GM12874 (cell line): Measurements from ENCODE around the gene SUB1.

Experiments used
- TF ChIP-seq, protein P1 (sequence below): IDR thresholded peaks from 2 replicates; pipeline ENCODE4 v1.5.1; 2011; ENCODE audit warnings: low read depth, mild to moderate bottlenecking, control low read depth, low read length, moderate library complexity; ENCODE audit not compliant: insufficient read depth

Gene SUB1

DNA sequence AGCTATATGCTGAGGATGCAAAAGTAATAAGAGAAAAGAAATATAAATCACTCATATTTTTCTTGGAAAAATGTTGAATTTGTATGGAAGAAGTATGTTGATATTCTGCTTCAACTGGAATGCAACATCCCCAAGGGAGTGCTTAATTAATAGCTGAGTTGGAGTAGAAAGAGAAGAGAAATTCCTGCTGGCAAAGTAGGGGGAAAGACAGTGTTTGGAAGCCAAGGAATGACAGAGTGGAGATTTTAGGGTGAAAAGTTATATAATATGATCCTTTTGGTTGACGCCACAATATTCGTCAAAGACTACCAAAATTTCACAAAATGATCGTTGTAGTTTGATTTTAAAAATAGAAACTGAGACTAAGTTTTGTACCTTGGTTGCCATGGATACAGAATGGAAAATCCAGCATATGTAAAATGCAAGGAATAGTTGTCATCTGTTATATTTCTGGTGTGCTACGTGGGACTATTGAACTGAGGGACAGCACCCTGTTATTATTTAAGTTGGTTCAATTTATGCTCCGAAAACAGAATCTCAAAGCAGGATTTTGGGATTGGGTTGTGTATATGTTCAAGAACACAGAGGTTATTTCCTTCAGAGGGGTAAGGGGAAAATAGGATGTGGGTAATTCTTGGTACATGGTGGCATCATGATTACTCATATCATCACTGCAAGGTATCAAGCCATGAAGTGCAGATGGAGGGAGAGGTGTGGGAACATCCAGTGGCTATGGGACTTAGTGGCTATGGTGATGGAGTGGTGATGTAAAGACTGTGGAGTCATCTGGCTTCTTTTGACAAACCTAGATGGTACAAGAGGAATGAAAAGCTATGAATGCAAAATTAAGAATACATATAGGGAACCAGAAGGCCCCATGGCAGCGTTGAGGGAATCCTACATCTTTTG, 61.0 kb downstream of the SUB1 start:
- TF ChIP-seq, protein P1, sequence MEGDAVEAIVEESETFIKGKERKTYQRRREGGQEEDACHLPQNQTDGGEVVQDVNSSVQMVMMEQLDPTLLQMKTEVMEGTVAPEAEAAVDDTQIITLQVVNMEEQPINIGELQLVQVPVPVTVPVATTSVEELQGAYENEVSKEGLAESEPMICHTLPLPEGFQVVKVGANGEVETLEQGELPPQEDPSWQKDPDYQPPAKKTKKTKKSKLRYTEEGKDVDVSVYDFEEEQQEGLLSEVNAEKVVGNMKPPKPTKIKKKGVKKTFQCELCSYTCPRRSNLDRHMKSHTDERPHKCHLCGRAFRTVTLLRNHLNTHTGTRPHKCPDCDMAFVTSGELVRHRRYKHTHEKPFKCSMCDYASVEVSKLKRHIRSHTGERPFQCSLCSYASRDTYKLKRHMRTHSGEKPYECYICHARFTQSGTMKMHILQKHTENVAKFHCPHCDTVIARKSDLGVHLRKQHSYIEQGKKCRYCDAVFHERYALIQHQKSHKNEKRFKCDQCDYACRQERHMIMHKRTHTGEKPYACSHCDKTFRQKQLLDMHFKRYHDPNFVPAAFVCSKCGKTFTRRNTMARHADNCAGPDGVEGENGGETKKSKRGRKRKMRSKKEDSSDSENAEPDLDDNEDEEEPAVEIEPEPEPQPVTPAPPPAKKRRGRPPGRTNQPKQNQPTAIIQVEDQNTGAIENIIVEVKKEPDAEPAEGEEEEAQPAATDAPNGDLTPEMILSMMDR: no peak

DNA sequence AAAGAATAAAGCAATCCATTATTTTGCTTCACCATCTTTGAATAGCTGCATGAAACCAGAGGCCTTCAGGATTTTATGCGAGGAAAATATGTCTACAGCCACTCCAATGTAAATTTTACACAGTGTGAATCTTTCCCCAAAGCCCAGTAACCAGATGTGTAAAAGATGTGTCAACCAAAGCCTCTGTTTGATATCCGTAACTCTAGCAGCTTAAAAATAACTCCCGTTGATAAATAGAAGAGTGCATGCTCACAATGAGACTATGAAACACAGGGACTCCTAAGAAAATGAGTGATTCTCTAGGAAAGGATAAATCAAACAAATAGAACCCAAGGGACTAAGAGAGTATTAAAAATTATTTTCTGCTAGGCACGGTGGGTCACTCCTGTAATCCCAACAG, 65.7 kb downstream of the SUB1 start:
- TF ChIP-seq, protein P1: no peak

DNA sequence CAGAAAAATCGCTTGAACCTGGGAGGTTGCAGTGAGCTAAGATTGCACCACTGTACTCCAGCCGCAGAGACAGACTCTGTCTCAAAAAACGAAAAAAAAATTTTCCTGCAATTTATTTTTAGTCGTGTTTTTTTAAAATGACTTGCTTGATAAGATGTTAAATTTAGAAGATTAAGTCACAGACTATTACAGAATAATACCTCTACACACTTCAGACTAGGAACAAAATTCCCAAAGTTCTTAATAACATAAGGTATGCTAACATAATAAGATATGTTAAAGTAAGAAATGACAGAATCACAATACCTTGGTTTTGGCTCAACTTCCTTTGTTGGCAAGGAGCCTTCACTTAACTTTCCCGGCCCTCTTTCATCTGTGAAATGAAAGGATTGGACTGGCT, 66.3 kb downstream of the SUB1 start:
- TF ChIP-seq, protein P1: no peak
